Stomach (tissue), 4 donors: Measurements from ENCODE around the gene CUL9.

Experiments used
- CTCF ChIP-seq, 7 experiments: fragments of 450-650 bp in 4 of 7; fragments of 200-600 bp in 3 of 7; sonication (generic) in 3 of 7; IDR thresholded peaks; one replicate each; pipeline ENCODE4 v1.5.1; 2016 to 2019; ENCODE audit warnings: antibody characterized with exemption in 7 of 7, control low read depth in 2 of 7, mild to moderate bottlenecking in 1 of 7
- POLR2A ChIP-seq, 4 donors: fragments of 450-650 bp; IDR thresholded peaks; one replicate each; pipeline ENCODE4 v1.6.1; 2016; ENCODE audit warnings: antibody characterized with exemption in 4 of 4, control low read depth in 2 of 4, mild to moderate bottlenecking in 1 of 4, moderate library complexity in 1 of 4
- POLR2AphosphoS5 ChIP-seq, 3 donors: sonication (generic); formaldehyde crosslinking; IDR thresholded peaks; one replicate each; pipeline ENCODE4 v1.6.1; 2016; ENCODE audit warnings: antibody characterized with exemption in 3 of 3

- TF ChIP-seq POLR2A (IDR thresholded peaks at IDR 0.05) (no peak), POLR2AphosphoS5 (IDR thresholded peaks at IDR 0.05) (no peak), CTCF (IDR thresholded peaks at IDR 0.05) (no peak)
These were observed 53.8 kb downstream of the CUL9 start for GRCh38 chr6:43235841-43236240.
